ENCODE data around the gene CFAP410.
"Not testable (repeated sequence)": the region's sequence is repeated elsewhere in the genome, so short reads cannot be mapped to it uniquely, and the experiment has no call there.

The CFAP410 gene

DNA sequence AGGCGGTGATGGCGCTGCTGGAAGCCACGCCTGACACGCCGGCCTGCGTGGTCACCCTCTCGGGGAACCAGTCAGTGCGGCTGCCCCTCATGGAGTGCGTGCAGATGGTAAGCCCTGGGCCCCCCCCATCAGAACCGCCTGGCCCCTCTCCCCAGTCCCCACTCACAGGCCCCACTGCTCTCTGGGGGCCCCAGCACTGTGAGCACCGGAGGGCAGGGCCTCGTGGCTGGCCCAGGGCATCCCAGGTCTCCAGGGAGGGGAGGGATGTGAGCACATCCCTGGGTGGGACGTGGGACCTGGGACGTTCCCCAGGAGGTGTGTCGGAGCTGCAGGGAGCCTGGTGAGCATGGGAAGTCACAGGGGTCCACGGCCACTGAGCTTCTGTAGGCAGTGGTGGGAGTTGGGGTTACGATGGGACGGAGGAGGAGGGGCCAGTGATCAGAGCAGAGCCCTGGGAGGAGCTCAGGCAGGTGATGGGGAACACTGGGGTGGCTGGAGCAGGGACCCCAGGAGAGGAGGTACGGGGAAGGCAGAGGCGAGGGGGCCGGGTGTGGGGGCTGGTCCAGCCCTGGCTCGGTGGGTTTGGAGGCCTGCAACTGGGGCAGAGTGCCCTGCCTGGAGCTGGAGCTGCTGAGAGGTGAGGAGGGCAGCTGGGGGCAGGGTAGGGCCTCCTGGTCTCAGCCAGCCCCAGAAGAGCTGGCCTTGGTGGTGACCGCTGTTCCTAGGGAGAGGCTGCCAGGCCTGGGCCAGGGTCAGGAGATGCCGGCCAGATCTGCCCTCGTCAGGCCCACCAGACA lies 20.5 kb downstream of the CFAP410 start:
- no peak for DNase-seq (ENCODE audit: low read depth in 2 of 3, low spot score in 1 of 3)

DNA sequence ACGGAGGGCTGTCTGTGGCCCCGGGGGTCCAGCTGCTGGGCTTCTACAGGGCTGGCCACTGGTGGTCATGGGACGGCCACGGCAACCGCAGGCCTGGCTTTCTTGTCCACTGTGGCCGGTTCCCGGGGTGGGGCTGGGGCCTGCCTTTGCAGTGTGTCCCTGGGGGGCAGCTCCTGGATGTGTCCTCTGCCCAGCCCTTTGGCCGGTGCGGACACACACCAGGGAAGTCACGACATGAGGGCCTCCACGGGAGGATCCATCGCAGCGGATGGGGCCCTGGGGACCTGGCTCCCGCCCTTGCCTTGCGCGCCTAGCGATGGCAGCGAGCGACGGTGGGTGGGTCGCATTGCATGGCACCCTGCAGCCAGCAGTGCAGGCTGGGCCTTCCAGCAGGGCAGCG lies 21.3 kb downstream of the CFAP410 start:
- DNase-seq (ENCODE audit: low read depth in 2 of 3, low spot score in 1 of 3) = no peak

- no peak for DNase-seq (ENCODE audit: low read depth in 2 of 3, low spot score in 1 of 3)
Observed at GRCh38 chr21:44317241-44317782, 21.9 kb downstream of the CFAP410 start.

GRCh38 chr21:44316277-44316900 lies 22.8 kb downstream of the CFAP410 start:
- DNase-seq (ENCODE audit: low read depth in 2 of 3, low spot score in 1 of 3) = no peak

DNA sequence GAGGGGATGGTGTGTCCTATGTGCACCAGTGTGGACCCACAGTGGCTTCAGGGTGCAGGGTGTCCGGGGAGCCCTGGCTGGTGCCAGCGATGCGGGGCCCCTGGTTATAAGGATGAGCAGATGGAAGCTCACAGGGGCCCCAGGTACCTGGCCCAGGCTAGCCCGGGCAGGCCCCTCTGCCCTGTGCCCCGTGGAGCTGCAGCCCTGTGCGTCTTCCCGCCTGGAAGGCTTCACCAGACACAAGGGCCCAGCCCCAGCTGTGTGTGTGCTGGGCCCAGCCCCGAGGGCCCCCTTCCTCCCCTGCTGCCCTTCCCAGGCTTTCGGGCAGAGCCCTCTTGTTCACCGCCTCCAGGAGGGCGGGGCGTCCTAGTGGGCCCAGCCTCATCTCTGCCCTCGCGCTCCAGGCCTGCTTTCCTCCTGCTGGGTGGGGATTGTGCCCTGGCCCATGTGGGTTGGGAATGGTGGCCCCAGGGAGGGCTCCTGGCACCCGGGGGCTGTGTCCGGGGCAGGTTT lies 23.4 kb downstream of the CFAP410 start:
- no peak for DNase-seq (ENCODE audit: low read depth in 2 of 3, low spot score in 1 of 3)

DNA sequence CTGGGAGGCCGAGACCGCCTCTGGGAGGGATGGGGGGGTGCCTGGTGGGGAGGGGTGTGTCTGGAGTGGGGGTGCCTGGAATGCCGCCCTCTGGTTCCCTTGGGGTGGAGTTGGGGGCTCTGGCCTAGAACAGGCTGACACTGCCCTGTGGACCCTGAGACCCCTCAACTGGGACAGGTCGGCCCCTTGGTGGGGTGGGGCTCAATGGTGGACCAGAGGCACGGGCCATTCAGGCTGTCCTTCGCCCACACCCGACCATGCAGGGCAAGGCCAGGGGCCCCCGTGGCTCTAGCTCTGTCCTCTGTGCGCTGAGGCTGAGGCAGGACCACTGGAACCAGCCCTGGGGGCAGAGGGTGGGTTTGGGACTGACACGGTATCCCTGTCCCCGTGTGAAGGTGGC lies 24.6 kb downstream of the CFAP410 start:
- DNase-seq (ENCODE audit: low read depth in 2 of 3, low spot score in 1 of 3) = no peak

- no peak for DNase-seq (ENCODE audit: low read depth in 2 of 3, low spot score in 1 of 3)
Observed at GRCh38 chr21:44314128-44314527, 25.1 kb downstream of the CFAP410 start.

- no peak for DNase-seq (ENCODE audit: low read depth in 2 of 3, low spot score in 1 of 3)
Observed at GRCh38 chr21:44313451-44313850, 25.7 kb downstream of the CFAP410 start.

- DNase-seq (ENCODE audit: low read depth in 2 of 3, low spot score in 1 of 3) = no peak
Observed at GRCh38 chr21:44312716-44313115, 26.5 kb downstream of the CFAP410 start.

GRCh38 chr21:44312089-44312488 lies 27.1 kb downstream of the CFAP410 start:
- DNase-seq (ENCODE audit: low read depth in 2 of 3, low spot score in 1 of 3) = no peak

DNA sequence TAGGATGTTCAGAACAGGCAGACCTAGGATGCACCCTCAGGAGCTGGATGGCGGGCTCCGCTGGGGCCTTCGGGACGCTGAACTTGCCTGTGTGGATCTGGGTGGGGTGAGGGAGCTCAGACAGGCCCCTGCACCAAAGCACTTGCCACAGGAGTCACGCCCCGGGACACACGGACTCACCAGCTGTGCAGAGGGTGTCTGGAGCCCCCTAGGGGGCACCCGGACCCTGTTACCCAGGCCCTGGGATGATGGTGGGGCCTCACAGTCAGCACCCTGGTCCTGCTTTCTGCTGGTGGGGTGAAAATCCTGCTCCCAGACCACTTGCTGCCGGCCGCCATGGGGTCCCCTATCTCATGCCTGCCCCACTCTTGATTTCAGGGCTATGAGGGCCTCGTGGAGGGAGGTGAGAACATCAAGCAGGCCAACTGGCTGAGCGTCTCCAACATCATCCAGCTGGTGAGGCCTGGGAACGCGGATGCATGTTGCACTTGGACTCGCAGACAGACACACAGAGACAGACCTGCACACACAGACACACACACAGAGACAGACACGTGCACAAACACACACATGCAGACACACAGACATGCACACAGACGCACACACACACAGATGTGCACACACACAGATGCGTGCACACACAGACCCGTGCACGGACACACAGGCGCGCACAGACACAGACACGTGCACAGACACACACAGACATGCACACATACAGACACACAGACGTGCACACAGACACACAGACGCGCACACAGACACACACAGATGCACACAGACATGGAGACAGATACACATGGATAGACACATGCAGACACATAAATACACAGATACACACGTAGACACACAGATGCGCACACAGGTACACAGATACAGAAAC lies 28.3 kb downstream of the CFAP410 start:
- no peak for DNase-seq (ENCODE audit: low read depth in 2 of 3, low spot score in 1 of 3)

- no peak for DNase-seq (ENCODE audit: low read depth in 2 of 3, low spot score in 1 of 3)
Observed at GRCh38 chr21:44306936-44307704, 32.1 kb downstream of the CFAP410 start.

- no peak for DNase-seq (ENCODE audit: low read depth in 2 of 3, low spot score in 1 of 3)
Observed at GRCh38 chr21:44305691-44306090, 33.5 kb downstream of the CFAP410 start.

GRCh38 chr21:44304877-44305293 lies 34.3 kb downstream of the CFAP410 start:
- peak in 1 of 3 donors; percentile 20 for DNase-seq (ENCODE audit: low read depth in 2 of 3, low spot score in 1 of 3)

DNA sequence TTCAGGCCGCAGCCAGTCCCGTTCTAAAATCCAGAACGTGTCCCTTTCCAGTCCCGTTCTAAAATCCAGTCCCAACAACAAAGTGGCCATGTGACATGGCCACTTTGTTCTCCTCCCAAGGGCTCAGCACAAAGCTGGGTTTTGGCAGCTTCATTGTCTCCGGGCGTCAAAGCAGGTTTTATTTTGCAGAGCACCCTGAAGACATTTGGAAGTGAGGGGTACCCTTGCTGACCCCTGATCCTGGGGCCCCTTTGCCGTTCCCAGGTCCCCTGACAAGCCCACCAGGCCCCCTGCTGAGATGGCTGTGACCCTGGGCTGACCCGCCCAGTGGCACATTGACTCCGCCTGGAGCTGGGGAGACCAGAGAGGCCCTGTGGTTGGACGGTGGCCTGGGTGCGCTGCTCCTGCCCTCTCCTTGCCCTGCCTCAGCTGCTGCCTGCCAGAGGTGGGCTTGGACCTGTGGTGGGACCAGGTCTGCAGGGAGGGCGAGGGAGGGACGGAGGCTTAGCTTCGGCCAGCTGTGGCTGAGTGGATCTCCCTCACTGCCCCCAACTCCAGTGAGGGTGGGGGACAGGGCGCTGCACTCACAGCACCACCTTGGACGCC lies 35.1 kb downstream of the CFAP410 start:
- DNase-seq (ENCODE audit: low read depth in 2 of 3, low spot score in 1 of 3) = no peak

DNA sequence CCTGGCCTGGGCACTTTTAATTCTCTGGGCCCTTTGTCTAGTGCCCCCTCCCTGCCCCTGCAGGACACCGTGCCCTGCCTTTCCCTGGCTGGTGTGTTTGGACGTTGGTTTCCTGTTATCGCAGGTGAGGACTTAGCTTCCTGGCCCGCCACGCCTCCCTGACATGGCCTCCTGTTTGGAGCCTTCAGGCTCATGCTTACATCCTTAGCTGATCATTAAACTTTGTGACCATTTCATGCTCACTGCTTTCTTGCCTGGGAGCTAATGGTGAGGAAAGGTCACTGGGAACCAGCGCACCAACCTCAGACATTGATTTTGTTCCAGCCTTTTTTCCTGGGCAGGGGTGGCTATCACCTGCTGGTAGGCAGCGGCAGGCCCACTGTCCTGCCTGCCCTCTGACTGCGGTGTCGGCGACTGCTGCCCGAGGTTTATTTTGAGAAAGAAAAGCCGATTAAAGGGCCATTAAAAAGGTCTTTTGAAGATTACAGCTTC lies 35.7 kb downstream of the CFAP410 start:
- DNase-seq (ENCODE audit: low read depth in 2 of 3, low spot score in 1 of 3) = no peak

DNA sequence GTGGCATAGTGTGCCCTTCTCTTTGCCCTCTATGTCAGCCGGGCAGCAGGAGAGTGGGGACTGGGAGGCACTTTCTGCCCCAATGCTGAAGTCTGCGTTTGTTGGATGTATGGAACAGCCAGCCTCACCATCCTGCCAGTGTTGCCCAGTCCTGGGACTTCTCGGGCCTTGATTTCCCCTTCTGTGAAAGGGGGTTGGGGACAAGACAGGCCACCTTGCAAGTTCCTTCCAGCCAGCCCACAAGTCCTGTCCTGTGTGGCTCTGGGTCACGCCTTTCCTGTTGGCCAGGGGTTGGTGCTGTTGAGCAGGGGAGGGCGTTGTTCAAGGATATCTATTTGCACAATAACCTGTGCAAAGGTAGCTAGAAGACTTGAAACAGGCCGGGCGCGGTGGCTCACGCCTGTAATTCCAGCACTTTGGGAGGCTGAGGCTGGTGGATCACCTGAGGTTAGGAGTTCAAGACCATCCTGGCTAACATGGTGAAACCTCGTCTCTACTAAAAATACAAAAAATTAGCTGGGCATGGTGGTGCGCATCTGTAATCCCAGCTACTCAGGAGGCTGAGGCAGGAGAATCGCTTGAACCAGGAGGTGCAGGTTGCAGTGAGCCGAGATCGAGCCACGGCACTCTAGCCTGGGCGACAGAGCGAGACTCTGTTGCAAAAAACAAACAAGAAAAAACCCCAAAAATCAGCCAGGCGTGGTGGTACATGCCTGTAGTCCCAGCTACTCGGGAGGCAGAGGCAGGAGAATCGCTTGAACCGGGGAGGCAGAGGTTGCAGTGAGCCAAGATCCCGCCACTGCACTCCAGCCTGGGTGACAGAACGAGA lies 36.4 kb downstream of the CFAP410 start:
- not testable (repeated sequence) for DNase-seq (ENCODE audit: low read depth in 2 of 3, low spot score in 1 of 3)

DNA sequence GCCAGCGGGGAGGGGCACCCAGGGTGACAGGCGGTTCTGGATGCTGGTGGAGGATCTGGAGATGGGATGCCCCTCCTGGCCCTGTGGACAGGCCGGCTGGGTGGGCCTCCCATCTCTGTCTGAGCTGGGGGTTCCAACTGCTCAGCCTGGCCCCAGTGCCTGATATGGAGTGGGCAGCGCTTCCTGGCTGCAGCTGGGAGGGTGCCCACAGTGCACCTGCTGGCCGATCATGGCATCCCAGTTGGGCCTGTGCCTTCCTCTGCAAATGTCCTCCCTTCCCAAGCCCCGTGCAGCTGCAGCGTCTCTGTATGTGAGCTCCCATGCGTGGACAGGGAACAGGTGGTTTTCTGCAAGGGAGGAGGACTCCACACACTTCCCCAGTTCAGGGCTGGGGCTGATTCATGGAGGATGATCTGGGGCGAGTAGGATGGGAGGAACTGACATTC lies 37.2 kb downstream of the CFAP410 start:
- DNase-seq (ENCODE audit: low read depth in 2 of 3, low spot score in 1 of 3) = no peak

GRCh38 chr21:44301141-44301540 lies 38.0 kb downstream of the CFAP410 start:
- DNase-seq (ENCODE audit: low read depth in 2 of 3, low spot score in 1 of 3) = no peak

Measured in stimulated activated CD4-positive, alpha-beta T cell treated with anti-CD3 and anti-CD28 coated beads, Interleukin-12 subunit alpha, Interleukin-12 subunit beta, amount 100 ng/mL, for 48 hours (primary cell).